K562 (cell line): Measurements from ENCODE around the gene LRP1. TPM values are rescaled to one million over a fixed set of nuclear protein-coding genes. Genes with fewer than 3 reads are reported as not detected.

Experiments
- MBD2 ChIP-seq: sonication (generic); IDR thresholded peaks from 2 replicates; pipeline ENCODE4 v1.6.1; 2016; ENCODE audit warnings: low read depth, borderline replicate concordance
- MGA ChIP-seq: fragments of 450-650 bp; IDR thresholded peaks from 2 replicates; pipeline ENCODE4 v1.6.1; 2016; ENCODE audit warnings: mild to moderate bottlenecking, moderate library complexity
- U2AF2 ChIP-seq: fragments of 200-400 bp; formaldehyde crosslinking; optimal IDR thresholded peaks from 2 replicates; pipeline ENCODE3; 2017; ENCODE audit warnings: low read depth, mild to moderate bottlenecking, low read length
- ZZZ3 ChIP-seq: fragments of 450-650 bp; IDR thresholded peaks from 2 replicates; pipeline ENCODE4 v1.6.1; 2016; ENCODE audit warnings: antibody characterized with exemption, mild to moderate bottlenecking, moderate library complexity
- polyA plus RNA-seq, 8 experiments: library from polyadenylated mRNA; depleted of rRNA in 4 of 8; stranded (reverse) in 5 of 8; unstranded in 3 of 8; fragments of >200 nt; fragmentation: Nextera tagmentation in 2 of 8; fragmentation: Illumina TruSeq in 1 of 8; extraction: Ambion mirVana in 2 of 8; extraction: Trizol in 1 of 8; gene quantifications; 2 replicates each; pipeline versions ENCODE4 v1.2.1 to v1.2.3, GENCODE V29; 2011 to 2014; ENCODE audit warnings: inconsistent platforms in 1 of 8, missing spikeins in 1 of 8
- total RNA-seq, 7 experiments: library from RNA; depleted of rRNA in 6 of 7; stranded (reverse); fragments of >200 nt in 6 of 7; fragmentation: Illumina TruSeq in 2 of 7; extraction: Trizol in 2 of 7; gene quantifications; 2 replicates each; pipeline versions ENCODE4 v1.2.1 to v1.2.3, GENCODE V29; 2011 to 2021; ENCODE audit warnings: low replicate concordance in 1 of 7

LRP1 gene
- total and polyA plus RNA-seq, 9 of the 15 experiments (the other 6 are each of a cell fraction or from before 2014, with no cell fraction given) = 0.04 to 0.64 (median 0.19) TPM; not detected in 2

GRCh38 chr12:57213058-57213715 lies 84.9 kb downstream of the LRP1 start (continued):
- no peak for TF ChIP-seq MGA
- TF ChIP-seq U2AF2 = no peak
- TF ChIP-seq ZZZ3 = no peak
- no peak for TF ChIP-seq MBD2
- TF ChIP-seq, all 486 proteins: peak for 26
